ENCODE data around the gene CTF1.
"Not testable (repeated sequence)": the region's sequence is repeated elsewhere in the genome, so short reads cannot be mapped to it uniquely, and the experiment has no call there.

The CTF1 gene

DNA sequence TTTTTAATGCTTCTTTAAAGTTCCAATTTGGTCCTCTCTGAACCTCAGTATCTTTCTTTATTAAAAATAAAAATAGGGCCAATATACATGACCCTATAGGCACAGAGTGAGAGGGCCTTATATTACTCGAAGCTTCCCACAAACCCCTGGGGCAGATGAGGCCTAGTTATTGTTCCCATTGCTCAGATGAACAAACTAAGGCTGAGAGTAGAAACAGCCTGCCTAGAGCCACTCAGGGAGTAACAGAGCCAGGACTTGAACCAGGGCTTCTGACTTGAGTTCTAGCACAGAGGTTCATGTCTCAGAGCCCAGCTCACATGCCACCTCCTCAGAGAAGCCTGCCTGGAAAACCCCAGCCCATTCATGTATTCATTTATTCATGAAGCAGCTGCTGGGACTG lies 10.3 kb upstream of the CTF1 start:
- in situ Hi-C loops (cut with HindIII; ENCODE audit: low sequenced_read_pairs) = loop anchor here (5.0 kb wide), 1 partner anchor 61 kb away; the partner anchor contains the start of gene ORAI3

GRCh38 chr16:30887927-30888326 lies 8.5 kb upstream of the CTF1 start:
- in situ Hi-C loops (cut with HindIII; ENCODE audit: low sequenced_read_pairs) = loop anchor here (5.0 kb wide), 1 partner anchor 59 kb away; the partner anchor contains the start of gene ORAI3

- in situ Hi-C loops (cut with HindIII; ENCODE audit: low sequenced_read_pairs) = loop anchor here (5.0 kb wide), 1 partner anchor 58 kb away; the partner anchor contains the start of gene ORAI3
Measured at GRCh38 chr16:30888856-30889499, 7.4 kb upstream of the CTF1 start.

DNA sequence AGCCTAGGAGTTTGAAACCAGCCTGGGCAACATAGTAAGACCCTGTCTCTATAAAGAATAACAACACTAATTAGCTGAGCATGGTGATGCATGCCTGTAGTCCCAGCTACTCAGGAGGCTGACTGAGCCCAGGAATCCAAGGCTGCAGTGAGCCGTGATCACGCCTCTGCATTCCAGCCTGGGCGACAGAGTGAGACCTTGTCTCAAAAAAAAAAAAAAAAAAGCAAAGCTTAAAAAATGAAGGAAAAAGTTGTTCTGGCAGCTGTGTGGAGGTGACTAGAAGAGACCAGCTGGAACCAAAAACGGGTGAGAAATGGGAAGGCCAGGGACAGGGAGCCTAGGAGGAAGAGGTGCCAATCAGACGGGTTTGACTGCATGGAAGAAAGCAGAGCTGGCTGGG lies 6.7 kb upstream of the CTF1 start:
- in situ Hi-C loops (cut with HindIII; ENCODE audit: low sequenced_read_pairs) = loop anchor here (5.0 kb wide), 1 partner anchor 58 kb away; the partner anchor contains the start of gene ORAI3

GRCh38 chr16:30891043-30891823 lies 5.2 kb upstream of the CTF1 start:
- in situ Hi-C loops (cut with HindIII; ENCODE audit: low sequenced_read_pairs) = not testable (repeated sequence)

DNA sequence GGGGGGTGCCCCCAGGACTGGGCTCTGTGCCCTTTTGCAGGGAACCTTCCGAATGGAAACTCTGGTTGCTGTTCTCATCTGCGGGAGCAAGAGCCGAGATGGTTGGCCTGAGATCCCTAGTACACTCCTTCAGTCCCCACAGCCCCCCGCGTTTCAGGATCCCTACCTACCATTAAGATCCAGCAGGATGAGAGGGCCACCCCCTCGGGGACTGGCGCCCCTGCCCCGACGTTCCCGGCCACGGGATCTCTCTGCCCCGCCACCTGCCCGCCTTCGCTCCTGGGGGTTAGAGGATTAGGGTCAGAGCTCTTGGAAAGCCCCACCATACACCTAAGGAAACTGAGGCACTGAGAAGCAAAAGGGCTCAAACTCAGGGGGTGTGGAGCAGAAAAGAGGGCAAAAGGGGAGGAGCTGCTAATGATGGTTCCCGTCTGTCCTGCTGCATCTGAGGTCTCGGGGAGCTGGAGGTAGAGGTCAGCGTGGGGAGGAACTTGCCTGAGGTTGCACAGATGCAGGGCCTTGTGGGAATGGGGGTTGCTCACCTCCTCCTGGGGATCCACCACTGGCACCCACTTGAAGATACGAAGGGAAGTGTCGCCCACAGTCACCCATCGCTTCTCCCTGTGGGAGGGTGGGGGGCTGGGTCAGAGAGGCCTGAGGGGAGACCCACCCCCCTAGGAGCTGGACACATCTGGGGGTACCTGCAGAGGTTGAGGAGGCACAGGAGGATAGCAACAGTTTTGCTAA lies 3.6 kb upstream of the CTF1 start:
- in situ Hi-C loops (cut with HindIII; ENCODE audit: low sequenced_read_pairs) = no loop called here

- in situ Hi-C loops (cut with HindIII; ENCODE audit: low sequenced_read_pairs) = no loop called here
Measured at GRCh38 chr16:30893417-30893743, 3.0 kb upstream of the CTF1 start.

GRCh38 chr16:30893744-30894539 lies 2.5 kb upstream of the CTF1 start, which contains the start of gene BCL7C:
BCL7C (minus strand) TSS chr16:30894077; CDS start chr16:30893944, 133 bp downstream.
- in situ Hi-C loops (cut with HindIII; ENCODE audit: low sequenced_read_pairs) = no loop called here

- in situ Hi-C loops (cut with HindIII; ENCODE audit: low sequenced_read_pairs) = no loop called here
Measured at GRCh38 chr16:30894540-30895368, 1.7 kb upstream of the CTF1 start.

DNA sequence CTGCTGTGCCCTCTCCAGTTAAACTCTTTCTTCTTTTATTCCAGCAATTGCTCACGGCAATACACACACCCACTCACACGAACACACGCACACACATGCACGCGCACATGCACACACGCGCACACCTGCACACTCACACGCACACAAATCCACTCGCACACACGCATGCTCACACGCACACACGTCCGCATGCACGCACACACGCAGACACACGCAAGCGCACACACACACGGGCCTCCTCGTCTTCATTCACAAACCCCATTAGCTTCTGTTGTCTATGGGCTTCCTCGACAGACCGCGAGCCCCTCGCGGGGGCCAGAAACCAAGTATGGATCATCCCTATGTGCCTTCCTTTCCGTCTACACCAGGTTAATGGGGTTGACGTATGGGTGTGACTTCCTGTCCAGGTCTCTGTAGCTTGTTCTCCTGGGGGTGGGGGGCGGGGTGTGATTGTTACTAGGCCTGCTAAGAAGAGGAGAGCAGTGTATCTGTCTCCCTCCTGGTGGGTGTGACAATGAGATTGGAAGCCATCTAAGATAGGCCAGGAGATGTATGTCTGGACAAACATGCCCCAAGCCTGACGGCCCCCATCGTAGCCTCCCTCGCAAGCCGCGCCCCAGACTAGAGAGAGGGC lies 670 bp upstream of the CTF1 start:
- in situ Hi-C loops (cut with HindIII; ENCODE audit: low sequenced_read_pairs) = no loop called here

DNA sequence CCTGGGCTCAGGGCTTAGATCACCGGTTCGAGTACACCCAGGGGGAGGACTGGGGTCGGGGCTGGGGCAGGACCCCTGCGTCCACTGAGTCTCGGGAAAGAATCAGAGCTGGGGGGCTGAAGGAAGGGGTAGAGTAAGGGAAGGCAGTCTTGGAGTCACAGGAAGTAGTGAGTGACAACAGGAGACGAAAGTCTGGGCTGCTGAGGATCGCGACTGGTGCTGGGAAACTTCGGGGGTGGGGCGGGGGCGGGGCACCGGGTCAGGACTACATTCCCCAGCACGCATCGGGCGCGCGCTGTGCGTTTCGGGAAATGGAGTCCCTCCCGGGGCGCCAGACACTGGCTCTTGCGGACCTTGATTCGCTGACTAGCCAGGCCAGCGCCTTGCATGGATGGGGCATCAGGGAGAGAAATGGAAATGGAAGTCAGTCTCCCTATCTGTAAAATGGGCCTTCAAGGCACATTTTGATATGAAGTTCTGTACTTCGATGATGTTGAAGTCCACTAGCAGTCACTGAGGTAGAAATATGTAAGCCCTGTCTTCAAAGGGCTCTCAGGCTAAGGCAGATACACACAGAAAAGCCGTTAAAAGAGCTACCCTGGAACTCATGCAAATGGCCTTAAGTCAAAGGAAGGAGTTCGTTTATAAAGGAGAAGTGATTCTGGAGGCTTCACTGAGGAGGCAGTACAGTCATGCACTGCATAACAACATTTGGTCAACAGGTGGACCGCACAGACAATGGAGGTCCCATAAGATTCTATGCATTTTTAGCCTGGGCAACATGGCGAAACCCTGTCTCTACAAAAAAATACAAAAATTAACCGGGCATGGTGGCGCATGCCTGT lies 697 bp downstream of the CTF1 start:
- in situ Hi-C loops (cut with HindIII; ENCODE audit: low sequenced_read_pairs) = no loop called here

DNA sequence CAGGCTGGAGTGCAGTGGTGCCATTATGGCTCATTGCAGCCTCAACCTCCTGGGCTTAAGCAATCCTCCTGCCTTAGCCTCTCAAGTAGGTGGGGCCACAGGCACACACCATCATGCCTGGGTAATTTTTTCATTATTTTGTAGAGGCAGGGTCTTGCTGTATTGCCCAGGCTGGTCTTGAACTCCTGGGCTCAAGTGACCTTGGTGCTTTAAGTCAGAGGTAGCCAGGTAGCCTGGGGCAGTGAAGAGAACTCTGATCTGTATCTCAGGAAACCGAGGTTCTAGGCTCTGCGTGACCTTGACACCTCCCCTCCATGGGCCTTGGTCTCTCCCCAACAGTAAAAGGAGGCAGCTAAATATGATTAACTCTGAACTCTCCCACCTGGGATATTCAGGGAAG lies 3.4 kb downstream of the CTF1 start:
- in situ Hi-C loops (cut with HindIII; ENCODE audit: low sequenced_read_pairs) = no loop called here

DNA sequence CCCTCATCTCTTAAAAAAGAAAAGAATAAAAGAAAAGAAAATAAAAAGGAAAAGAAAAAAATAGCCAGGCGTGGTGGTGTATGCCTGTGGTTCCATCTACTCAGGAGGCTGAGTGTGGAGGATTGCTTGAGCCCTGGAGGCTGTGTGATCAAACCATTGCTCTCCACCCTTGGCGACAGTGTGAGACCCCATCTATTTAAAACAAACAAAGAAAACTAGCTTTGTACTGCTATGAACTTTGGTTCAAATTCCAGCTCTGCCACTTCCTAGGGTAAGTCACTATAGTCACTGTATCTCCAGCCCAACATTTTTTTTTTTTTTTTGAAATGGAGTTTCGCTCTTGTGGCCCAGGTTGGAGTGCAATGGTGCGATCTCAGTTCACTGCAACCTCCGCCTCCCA lies 4.2 kb downstream of the CTF1 start:
- in situ Hi-C loops (cut with HindIII; ENCODE audit: low sequenced_read_pairs) = no loop called here

GRCh38 chr16:30901201-30902028 lies 5.0 kb downstream of the CTF1 start:
- in situ Hi-C loops (cut with HindIII; ENCODE audit: low sequenced_read_pairs) = no loop called here

GRCh38 chr16:30902029-30902972 lies 5.9 kb downstream of the CTF1 start:
- in situ Hi-C loops (cut with HindIII; ENCODE audit: low sequenced_read_pairs) = no loop called here

GRCh38 chr16:30903002-30903401 lies 6.6 kb downstream of the CTF1 start:
- in situ Hi-C loops (cut with HindIII; ENCODE audit: low sequenced_read_pairs) = no loop called here

DNA sequence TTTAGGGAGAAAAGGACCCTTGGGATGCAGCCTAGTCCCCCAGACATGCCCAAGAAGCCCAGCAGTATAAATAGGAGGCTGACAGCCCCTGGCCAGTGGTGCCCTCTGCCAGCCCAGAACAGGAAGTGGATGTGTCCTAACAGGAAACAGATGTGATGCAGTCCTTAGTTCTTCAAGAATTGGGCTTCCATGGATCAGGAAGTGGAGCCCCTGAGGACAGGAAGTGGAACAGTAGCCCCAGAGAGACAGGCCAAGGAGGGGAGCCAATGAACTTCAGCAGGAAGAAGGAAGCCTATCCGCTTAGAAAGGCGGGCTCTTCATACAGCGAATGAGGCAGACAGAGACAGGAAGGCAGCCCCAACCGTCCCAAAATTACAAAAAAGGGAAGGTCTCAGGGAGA lies 7.2 kb downstream of the CTF1 start:
- in situ Hi-C loops (cut with HindIII; ENCODE audit: low sequenced_read_pairs) = no loop called here

All from endothelial cell of hepatic sinusoid (primary cell).